ENCODE data around the gene MED17.

MED17 gene

DNA sequence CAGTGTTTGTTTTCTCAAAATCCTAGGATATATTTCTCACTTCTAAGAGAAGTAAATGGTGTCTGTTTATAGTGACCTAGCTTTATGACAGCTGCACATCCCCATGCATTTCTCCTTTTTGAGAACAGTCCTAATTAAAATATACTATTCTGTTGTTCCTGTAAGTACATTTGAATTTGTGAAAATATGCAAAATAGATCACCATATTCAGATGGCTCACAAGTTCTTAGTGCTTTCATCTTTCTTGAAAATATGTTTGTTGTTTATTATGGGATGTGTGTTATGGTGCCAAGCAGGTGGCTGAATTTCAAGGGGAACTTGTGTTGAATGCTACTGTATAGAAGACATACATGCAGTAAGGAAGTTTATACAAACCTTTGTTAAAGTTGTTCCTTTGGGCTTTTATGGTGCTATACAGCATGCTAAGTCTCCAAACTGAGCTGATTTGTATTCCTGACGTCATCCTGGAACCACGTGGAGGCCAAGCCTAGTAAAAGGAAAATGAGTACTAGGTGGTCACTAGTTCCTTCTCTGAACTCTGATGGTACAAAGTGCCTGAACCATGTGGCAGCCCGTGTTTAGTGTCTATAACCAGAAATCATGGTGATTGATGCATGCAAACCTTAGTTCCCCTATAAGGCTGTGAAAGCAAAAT is 74.2 kb downstream of the MED17 start:
- H3K27me3 ChIP-seq (ENCODE audit: insufficient read depth, poor library complexity, severe bottlenecking): no peaks in the 10 kb centered on the region
- DNase-seq (ENCODE audit: low spot score) (no peak), ATAC-seq (ENCODE audit: low read depth) (no peak)
- no peaks in the 10 kb centered on the region for H3K4me1 ChIP-seq (ENCODE audit: insufficient read depth, poor library complexity, severe bottlenecking)
- no peaks in the 10 kb centered on the region for H3K9me3 ChIP-seq (ENCODE audit: severe bottlenecking)
- H3K36me3 ChIP-seq (ENCODE audit: low read depth): no peaks in the 10 kb centered on the region
- H3K27ac ChIP-seq (ENCODE audit: poor library complexity, severe bottlenecking): no peak overlapping the region
- TF ChIP-seq, protein P1, sequence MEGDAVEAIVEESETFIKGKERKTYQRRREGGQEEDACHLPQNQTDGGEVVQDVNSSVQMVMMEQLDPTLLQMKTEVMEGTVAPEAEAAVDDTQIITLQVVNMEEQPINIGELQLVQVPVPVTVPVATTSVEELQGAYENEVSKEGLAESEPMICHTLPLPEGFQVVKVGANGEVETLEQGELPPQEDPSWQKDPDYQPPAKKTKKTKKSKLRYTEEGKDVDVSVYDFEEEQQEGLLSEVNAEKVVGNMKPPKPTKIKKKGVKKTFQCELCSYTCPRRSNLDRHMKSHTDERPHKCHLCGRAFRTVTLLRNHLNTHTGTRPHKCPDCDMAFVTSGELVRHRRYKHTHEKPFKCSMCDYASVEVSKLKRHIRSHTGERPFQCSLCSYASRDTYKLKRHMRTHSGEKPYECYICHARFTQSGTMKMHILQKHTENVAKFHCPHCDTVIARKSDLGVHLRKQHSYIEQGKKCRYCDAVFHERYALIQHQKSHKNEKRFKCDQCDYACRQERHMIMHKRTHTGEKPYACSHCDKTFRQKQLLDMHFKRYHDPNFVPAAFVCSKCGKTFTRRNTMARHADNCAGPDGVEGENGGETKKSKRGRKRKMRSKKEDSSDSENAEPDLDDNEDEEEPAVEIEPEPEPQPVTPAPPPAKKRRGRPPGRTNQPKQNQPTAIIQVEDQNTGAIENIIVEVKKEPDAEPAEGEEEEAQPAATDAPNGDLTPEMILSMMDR (IDR thresholded peaks at IDR 0.05; ENCODE audit: poor library complexity, severe bottlenecking): no peak
- H3K4me3 ChIP-seq (ENCODE audit: severe bottlenecking): no peak overlapping the region

DNA sequence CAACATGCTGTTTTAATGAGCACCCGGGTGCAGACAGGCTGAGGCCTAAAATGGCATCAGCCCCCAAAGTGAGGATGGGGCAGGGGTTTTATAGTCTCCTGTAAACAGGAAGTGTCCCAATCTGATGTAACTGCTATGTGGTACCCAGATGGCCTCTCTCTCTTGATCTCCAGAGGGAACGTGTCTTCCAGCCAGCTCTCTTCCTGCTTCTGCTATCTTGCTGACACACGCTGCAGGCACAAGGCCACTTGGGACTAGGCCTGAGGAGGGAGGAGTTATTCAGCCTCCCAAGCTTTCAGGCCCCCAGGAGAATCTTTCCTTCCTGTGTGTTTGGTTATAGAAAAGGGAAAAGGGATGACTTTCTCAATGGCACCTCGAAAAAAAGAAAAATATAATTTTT is 77.7 kb downstream of the MED17 start:
- TF ChIP-seq, protein P1 (IDR thresholded peaks at IDR 0.05; ENCODE audit: poor library complexity, severe bottlenecking): no peak
- ATAC-seq (ENCODE audit: low read depth): no peak
- Histone ChIP-seq H3K27me3 (ENCODE audit: insufficient read depth, poor library complexity, severe bottlenecking) (no peaks in the 10 kb centered on the region), H3K27ac (ENCODE audit: poor library complexity, severe bottlenecking) (no peak overlapping the region), H3K4me3 (ENCODE audit: severe bottlenecking) (no peak overlapping the region), H3K9me3 (ENCODE audit: severe bottlenecking) (no peaks in the 10 kb centered on the region), H3K36me3 (ENCODE audit: low read depth) (no peaks in the 10 kb centered on the region), H3K4me1 (ENCODE audit: insufficient read depth, poor library complexity, severe bottlenecking) (no peaks in the 10 kb centered on the region)
- DNase-seq (ENCODE audit: low spot score): no peak

Measured in RWPE2 (cell line).